B cell (primary cell): Measurements from ENCODE around the gene SPPL2A. TPM values are rescaled to one million over a fixed set of nuclear protein-coding genes. Genes with fewer than 3 reads are reported as not detected.

Experiments used
- ATAC-seq: fragments of 200-7000 bp; cut with Tn5 transposase; one replicate; pipeline ENCODE4 v1.10.0; 2021; ENCODE audit warnings: low read depth, mild to moderate bottlenecking, moderate number of reproducible peaks, moderate library complexity
- CTCF ChIA-PET: fragments of 350-600 bp; sonication (Branson Sonifier 250); formaldehyde crosslinking; loops from one replicate; lab custom pipeline; 2021; ENCODE audit warnings: antibody characterized with exemption, inconsistent platforms; lab: Charles Lee
- POLR2A ChIA-PET: fragments of 350-600 bp; sonication (Branson Sonifier 250); formaldehyde crosslinking; loops from one replicate; lab custom pipeline; 2021; ENCODE audit warnings: antibody characterized with exemption; lab: Charles Lee
- DNase-seq: peaks from one replicate; pipeline ENCODE4 v3.0.0; 2013
- H2AFZ ChIP-seq: 2 replicates; pipeline ENCODE4 v1.6.1; 2012; ENCODE audit warnings: mild to moderate bottlenecking, low read depth, low read length; ENCODE audit not compliant: insufficient read depth, poor library complexity, severe bottlenecking
- H3K27ac ChIP-seq, 2 donors: 1 replicate in 1 of 2; 2 replicates in 1 of 2; pipeline ENCODE4 v1.5.1; 2012 to 2013; ENCODE audit warnings: low read length in 2 of 2, mild to moderate bottlenecking in 2 of 2, moderate library complexity in 1 of 2
- H3K27me3 ChIP-seq, 4 experiments: fragments of 200-600 bp in 1 of 4; sonication (generic) in 1 of 4; replicated peaks in 1 of 4; 1 replicate in 2 of 4; 2 replicates in 2 of 4; pipeline versions ENCODE4 v1.6.1 to v1.7.0; 2013 to 2016; ENCODE audit warnings: low read length in 3 of 4, mild to moderate bottlenecking in 2 of 4, mixed read lengths in 1 of 4, moderate library complexity in 1 of 4; ENCODE audit not compliant: insufficient read depth in 4 of 4, control insufficient read depth in 3 of 4; ENCODE audit errors: control extremely low read depth in 1 of 4
- H3K36me3 ChIP-seq, 2 experiments: replicated peaks in 1 of 2; 1 replicate in 1 of 2; 2 replicates in 1 of 2; pipeline versions ENCODE4 v1.6.1 to v1.7.1; 2013; ENCODE audit warnings: low read length in 1 of 2; ENCODE audit not compliant: insufficient read depth in 2 of 2, control insufficient read depth in 1 of 2; ENCODE audit errors: control extremely low read depth in 1 of 2, extremely low read depth in 1 of 2
- H3K4me1 ChIP-seq, 2 donors: fragments of 200-600 bp in 1 of 2; sonication (generic) in 1 of 2; 1 replicate in 1 of 2; 2 replicates in 1 of 2; pipeline versions ENCODE4 v1.5.1 to v1.6.1; 2013 to 2017; ENCODE audit warnings: low read length in 2 of 2; ENCODE audit not compliant: control insufficient read depth in 2 of 2, insufficient read depth in 2 of 2
- H3K4me2 ChIP-seq: replicated peaks from 2 replicates; pipeline ENCODE3; 2012; ENCODE audit warnings: mild to moderate bottlenecking, low read depth, low read length; ENCODE audit not compliant: poor library complexity, severe bottlenecking
- H3K4me3 ChIP-seq, 5 experiments: fragments of 200-600 bp in 1 of 5; sonication (generic) in 1 of 5; 1 replicate in 3 of 5; 2 replicates in 2 of 5; pipeline versions ENCODE4 v1.5.1 to v1.7.0; 2011 to 2016; ENCODE audit warnings: low read length in 4 of 5, mild to moderate bottlenecking in 4 of 5, low read depth in 2 of 5, control low read depth in 1 of 5, moderate library complexity in 1 of 5; ENCODE audit not compliant: insufficient read depth in 1 of 5; ENCODE audit errors: control extremely low read depth in 1 of 5, extremely low read depth in 1 of 5
- H3K79me2 ChIP-seq: fragments of 200-600 bp; sonication (generic); one replicate; pipeline ENCODE4 v1.6.0; 2016; ENCODE audit warnings: low read length; ENCODE audit not compliant: control insufficient read depth, insufficient read depth
- H3K9ac ChIP-seq: fragments of 200-600 bp; sonication (generic); 2 replicates; pipeline ENCODE4 v1.6.1; 2017; ENCODE audit warnings: mild to moderate bottlenecking, low read length, moderate library complexity
- H3K9me3 ChIP-seq, 3 donors: one replicate each; pipeline versions ENCODE4 v1.6.1 to v1.7.1; 2013; ENCODE audit warnings: low read length in 2 of 3; ENCODE audit not compliant: control insufficient read depth in 2 of 3, insufficient read depth in 1 of 3; ENCODE audit errors: control extremely low read depth in 1 of 3
- H4K20me1 ChIP-seq: 2 replicates; pipeline ENCODE4 v1.6.0; 2012; ENCODE audit warnings: mild to moderate bottlenecking, low read length; ENCODE audit not compliant: insufficient read depth, control insufficient read depth, poor library complexity, severe bottlenecking
- H3K27ac Mint-ChIP-seq: one replicate; pipeline ENCODE4 v1.8.0; 2021; ENCODE audit warnings: mixed read lengths
- H3K27me3 Mint-ChIP-seq: one replicate; pipeline ENCODE4 v1.8.0; 2021; ENCODE audit warnings: mixed read lengths
- H3K4me1 Mint-ChIP-seq: one replicate; pipeline ENCODE4 v1.8.0; 2021; ENCODE audit warnings: mixed read lengths
- H3K4me3 Mint-ChIP-seq: one replicate; pipeline ENCODE4 v1.8.0; 2021; ENCODE audit warnings: mixed read lengths
- H3K9me3 Mint-ChIP-seq: one replicate; pipeline ENCODE4 v1.8.0; 2022; ENCODE audit warnings: mixed read lengths; ENCODE audit not compliant: insufficient read depth
- EZH2 ChIP-seq: IDR thresholded peaks from 2 replicates; pipeline ENCODE4 v1.6.1; 2012; ENCODE audit warnings: borderline replicate concordance, low read depth, mild to moderate bottlenecking, moderate library complexity, low read length; ENCODE audit not compliant: insufficient read depth, poor library complexity, severe bottlenecking
- WGBS: methylation state at CpG from one replicate; pipeline ENCODE4 v1.1.5; 2013; ENCODE audit warnings: missing lambda C conversion rate; ENCODE audit not compliant: insufficient coverage; 5-methylcytosine and 5-hydroxymethylcytosine counted together
- intact Hi-C: fragments of 100-400 bp; cut with micrococcal nuclease; formaldehyde crosslinking; loops from one replicate; pipeline ENCODE4 v1.10.0; 2022
- polyA plus RNA-seq: library from polyadenylated mRNA; depleted of rRNA; stranded (reverse); fragments of >200 nt; gene quantifications from 2 replicates; pipeline ENCODE4 v1.2.3, GENCODE V29; 2012
- total RNA-seq, 2 donors: library from RNA; stranded (reverse); fragments of 120-200 nt in 1 of 2; gene quantifications; 1 replicate in 1 of 2; 2 replicates in 1 of 2; pipeline versions ENCODE4 v1.2.3 to v1.2.4, GENCODE V29; 2013 to 2022
- TF ChIP-seq, protein P1 (sequence below): fragments of 200-600 bp; IDR thresholded peaks from one replicate; pipeline ENCODE4 v1.8.0; 2022; ENCODE audit warnings: antibody characterized with exemption, mild to moderate bottlenecking

SPPL2A gene
- total and polyA plus RNA-seq, 2 donors (not counting 1 experiment from before 2014, with no cell fraction given): 34.6 to 78.3 TPM

DNA sequence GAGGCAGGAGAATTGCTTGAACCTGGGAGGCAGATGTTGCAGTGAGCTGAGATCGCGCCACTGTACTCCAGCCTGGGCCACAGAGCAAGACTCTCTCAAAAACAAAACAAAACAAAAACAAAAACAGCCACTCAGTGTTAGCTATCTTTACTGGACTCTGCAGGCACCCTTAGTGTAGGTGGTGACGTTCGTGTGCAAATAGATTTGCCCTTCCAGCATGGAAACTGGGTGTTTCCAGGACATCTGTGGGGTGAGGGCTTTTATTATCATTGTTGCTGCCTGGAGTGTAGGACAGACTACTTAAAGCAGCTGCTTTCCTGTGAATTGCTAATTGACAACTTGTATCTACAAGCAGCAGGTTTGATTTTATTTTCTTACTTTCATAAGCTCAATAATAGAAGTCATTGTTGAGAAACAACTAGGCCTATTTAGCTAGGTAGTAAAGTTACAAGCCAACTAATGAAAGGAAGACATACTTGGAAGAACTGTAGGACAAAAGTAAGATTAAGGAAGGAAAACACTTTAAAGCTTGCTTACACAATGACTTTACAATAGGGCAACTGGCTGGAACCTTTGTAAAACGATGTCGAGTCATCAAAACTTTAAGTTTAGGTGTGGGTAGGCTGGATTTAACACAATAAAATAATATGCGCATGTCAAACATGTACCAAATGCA lies 25.4 kb upstream of the SPPL2A start:
- no peaks in the 10 kb centered on the region for H3K4me1 Mint-ChIP-seq
- intact Hi-C loops: no loop called here
- no peak for ATAC-seq
- Histone ChIP-seq H3K36me3 (no peaks in the 10 kb centered on the region), H3K4me1 (no peaks in the 10 kb centered on the region), H2AFZ (no peak overlapping the region), H3K79me2 (no peaks in the 10 kb centered on the region), H3K9ac (no peak overlapping the region), H3K27me3 (no peaks in the 10 kb centered on the region), H3K27ac (no peak overlapping the region), H3K4me2 (no peak overlapping the region), H4K20me1 (no peaks in the 10 kb centered on the region), H3K4me3 (no peak overlapping the region), H3K9me3 (no peaks in the 10 kb centered on the region)
- ChIA-PET CTCF (no interaction called here), POLR2A (interaction anchor here (0.6 kb wide), 1 partner anchor 25 kb away, joined by 5 read pairs; the partner anchor contains the start of gene SPPL2A)
- no peak overlapping the region for H3K27ac Mint-ChIP-seq
- WGBS: no CpG with 5 or more reads among the region's 7 CpGs
- no peak for DNase-seq
- no peak for TF ChIP-seq EZH2
- TF ChIP-seq, protein P1, sequence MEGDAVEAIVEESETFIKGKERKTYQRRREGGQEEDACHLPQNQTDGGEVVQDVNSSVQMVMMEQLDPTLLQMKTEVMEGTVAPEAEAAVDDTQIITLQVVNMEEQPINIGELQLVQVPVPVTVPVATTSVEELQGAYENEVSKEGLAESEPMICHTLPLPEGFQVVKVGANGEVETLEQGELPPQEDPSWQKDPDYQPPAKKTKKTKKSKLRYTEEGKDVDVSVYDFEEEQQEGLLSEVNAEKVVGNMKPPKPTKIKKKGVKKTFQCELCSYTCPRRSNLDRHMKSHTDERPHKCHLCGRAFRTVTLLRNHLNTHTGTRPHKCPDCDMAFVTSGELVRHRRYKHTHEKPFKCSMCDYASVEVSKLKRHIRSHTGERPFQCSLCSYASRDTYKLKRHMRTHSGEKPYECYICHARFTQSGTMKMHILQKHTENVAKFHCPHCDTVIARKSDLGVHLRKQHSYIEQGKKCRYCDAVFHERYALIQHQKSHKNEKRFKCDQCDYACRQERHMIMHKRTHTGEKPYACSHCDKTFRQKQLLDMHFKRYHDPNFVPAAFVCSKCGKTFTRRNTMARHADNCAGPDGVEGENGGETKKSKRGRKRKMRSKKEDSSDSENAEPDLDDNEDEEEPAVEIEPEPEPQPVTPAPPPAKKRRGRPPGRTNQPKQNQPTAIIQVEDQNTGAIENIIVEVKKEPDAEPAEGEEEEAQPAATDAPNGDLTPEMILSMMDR: no peak
- H3K27me3 Mint-ChIP-seq: no peaks in the 10 kb centered on the region
- no peak overlapping the region for H3K4me3 Mint-ChIP-seq
- no peaks in the 10 kb centered on the region for H3K9me3 Mint-ChIP-seq

- H3K4me3 Mint-ChIP-seq: no peak overlapping the region
- Histone ChIP-seq H3K9me3 (no peaks in the 10 kb centered on the region), H3K27me3 (no peaks in the 10 kb centered on the region), H3K4me3 (no peak overlapping the region), H3K79me2 (no peaks in the 10 kb centered on the region), H3K27ac (no peak overlapping the region), H2AFZ (no peak overlapping the region), H3K4me2 (no peak overlapping the region), H3K4me1 (no peaks in the 10 kb centered on the region), H3K9ac (no peak overlapping the region), H4K20me1 (no peaks in the 10 kb centered on the region), H3K36me3 (no peaks in the 10 kb centered on the region)
- intact Hi-C loops: no loop called here
- POLR2A ChIA-PET: interaction anchor here (0.6 kb wide), 1 partner anchor 54 kb away, joined by 3 read pairs; no protein-coding TSS in a partner anchor
- no peak for TF ChIP-seq EZH2
- TF ChIP-seq, protein P1: no peak
- H3K27me3 Mint-ChIP-seq: no peaks in the 10 kb centered on the region
- DNase-seq (no peak), ATAC-seq (no peak)
- no peaks in the 10 kb centered on the region for H3K4me1 Mint-ChIP-seq
- H3K9me3 Mint-ChIP-seq: no peaks in the 10 kb centered on the region
- CTCF ChIA-PET: no interaction called here
- WGBS: 85% methylated on average over 2 of the region's 3 CpGs
- H3K27ac Mint-ChIP-seq: no peak overlapping the region
These were observed 21.4 kb upstream of the SPPL2A start for GRCh38 chr15:50786871-50787270.
